Measurements from ENCODE around the gene RIT1. TPM values are rescaled to one million over a fixed set of nuclear protein-coding genes. Genes with fewer than 3 reads are reported as not detected.
A peak's percentile ranks its signal among the peaks of the same experiment; 100 is the strongest.

RIT1 gene
- total RNA-seq, 4 donors from 2014 or later, result 19.5 to 32.6 (median 27.4) TPM

DNA sequence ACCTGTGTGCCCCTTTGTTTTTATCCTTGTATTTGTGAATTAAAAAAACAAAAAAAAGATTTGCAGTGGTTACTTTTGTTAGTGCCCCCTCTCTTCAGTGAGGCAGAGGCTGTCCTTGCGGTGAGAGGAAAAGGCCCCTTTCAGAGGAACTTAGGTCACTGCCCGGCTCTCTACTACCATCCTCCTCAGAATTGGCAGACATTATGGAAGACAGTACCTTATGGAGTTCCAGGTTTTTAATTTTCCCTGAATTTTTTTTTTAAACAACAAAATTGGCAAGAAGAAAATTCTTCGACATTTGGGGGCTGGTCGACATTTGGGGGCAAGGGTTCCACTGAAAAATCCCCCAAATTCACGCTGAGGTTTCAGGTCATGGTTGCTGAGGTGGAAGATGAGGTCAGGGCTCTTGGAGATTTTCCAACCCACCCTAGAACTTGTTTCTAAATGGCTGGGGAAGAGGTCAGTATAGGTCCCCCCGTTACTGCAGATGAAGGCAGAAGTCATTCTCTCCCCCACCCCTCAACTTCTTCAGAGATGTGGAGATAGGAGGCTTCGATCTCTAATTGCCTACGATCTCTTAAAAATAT lies 35.6 kb upstream of the RIT1 start:
- Histone ChIP-seq H3K4me1 (peaks cover 20 to 31% of the 10 kb centered on the region in 2 donors), H3K4me3 (replicated peaks in 1 of 3) (no peak overlapping the region), H3K27me3 (no peaks in the 10 kb centered on the region), H3K27ac (peak overlapping the region in 2 of 3 donors; percentile 29 to 47), H3K36me3 (peaks cover 47 to 52% of the 10 kb centered on the region in 2 donors), H3K9me3 (no peaks in the 10 kb centered on the region)
- 87 to 91% methylated on average over 8 of the region's 8 CpGs for WGBS, 2 donors
- TF ChIP-seq POLR2A (IDR thresholded peaks at IDR 0.05), result no peak
- TF ChIP-seq, protein P1, sequence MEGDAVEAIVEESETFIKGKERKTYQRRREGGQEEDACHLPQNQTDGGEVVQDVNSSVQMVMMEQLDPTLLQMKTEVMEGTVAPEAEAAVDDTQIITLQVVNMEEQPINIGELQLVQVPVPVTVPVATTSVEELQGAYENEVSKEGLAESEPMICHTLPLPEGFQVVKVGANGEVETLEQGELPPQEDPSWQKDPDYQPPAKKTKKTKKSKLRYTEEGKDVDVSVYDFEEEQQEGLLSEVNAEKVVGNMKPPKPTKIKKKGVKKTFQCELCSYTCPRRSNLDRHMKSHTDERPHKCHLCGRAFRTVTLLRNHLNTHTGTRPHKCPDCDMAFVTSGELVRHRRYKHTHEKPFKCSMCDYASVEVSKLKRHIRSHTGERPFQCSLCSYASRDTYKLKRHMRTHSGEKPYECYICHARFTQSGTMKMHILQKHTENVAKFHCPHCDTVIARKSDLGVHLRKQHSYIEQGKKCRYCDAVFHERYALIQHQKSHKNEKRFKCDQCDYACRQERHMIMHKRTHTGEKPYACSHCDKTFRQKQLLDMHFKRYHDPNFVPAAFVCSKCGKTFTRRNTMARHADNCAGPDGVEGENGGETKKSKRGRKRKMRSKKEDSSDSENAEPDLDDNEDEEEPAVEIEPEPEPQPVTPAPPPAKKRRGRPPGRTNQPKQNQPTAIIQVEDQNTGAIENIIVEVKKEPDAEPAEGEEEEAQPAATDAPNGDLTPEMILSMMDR (IDR thresholded peaks at IDR 0.05), result no peak
- DNase-seq, result no peak
- intact Hi-C loops (cut with DNase I), result no loop called here

DNA sequence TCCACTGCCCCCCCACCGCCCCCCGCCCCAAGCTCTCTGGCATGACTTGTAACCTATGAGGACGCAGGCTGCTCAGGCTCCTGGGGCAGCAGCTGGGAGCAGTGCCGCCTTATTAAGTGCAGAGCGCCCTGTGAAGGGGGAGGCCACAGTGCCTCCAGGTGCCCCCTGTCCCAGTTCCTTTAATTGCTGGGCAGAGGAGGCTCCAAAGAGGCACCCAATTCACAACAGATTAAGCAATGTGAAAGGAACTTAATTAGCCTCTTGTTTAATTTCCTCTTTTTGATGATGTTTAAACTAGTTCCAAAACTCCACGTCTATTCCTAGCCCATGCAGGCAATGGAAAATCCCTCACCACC lies 33.3 kb upstream of the RIT1 start:
- WGBS, 2 donors, result 51 to 86% methylated on average over 6 of the region's 6 CpGs
- TF ChIP-seq POLR2A (IDR thresholded peaks at IDR 0.05), result no peak
- TF ChIP-seq, protein P1 (IDR thresholded peaks at IDR 0.05), result no peak
- Histone ChIP-seq H3K9me3 (no peaks in the 10 kb centered on the region), H3K27ac (peak overlapping the region in 1 of 3 donors; percentile 10), H3K27me3 (no peaks in the 10 kb centered on the region), H3K4me1 (peaks cover 43 to 54% of the 10 kb centered on the region in 2 donors), H3K4me3 (replicated peaks in 1 of 3) (no peak overlapping the region), H3K36me3 (peaks cover 24 to 29% of the 10 kb centered on the region in 2 donors)
- DNase-seq, result no peak
- intact Hi-C loops (cut with DNase I), result loop anchor here (5.0 kb wide), 1 partner anchor 33 kb away; the partner anchor contains the start of gene ARHGEF2

DNA sequence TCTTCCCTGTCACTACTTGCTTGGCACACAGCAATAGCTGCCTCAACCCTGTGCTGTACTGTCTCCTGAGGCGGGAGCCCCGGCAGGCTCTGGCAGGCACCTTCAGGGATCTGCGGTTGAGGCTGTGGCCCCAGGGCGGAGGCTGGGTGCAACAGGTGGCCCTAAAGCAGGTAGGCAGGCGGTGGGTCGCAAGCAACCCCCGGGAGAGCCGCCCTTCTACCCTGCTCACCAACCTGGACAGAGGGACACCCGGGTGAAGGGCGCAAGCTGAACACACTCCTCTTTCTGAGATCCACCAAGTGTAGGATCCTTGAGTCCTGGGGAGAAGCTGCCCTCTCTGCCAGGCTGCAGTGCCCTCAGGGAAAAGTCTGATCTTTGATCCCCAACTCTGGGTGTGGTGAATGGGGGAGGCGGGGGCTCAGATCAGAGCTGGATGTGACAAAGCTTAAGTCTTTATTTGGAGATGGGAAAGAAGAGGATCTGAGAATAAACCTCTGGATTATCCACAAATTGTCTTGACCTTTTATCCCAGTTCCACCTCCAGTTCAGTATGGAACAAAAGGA lies 31.5 kb upstream of the RIT1 start:
- H3K27me3 ChIP-seq, result no peaks in the 10 kb centered on the region
- H3K4me1 ChIP-seq, result peaks cover 55 to 69% of the 10 kb centered on the region in 2 donors
- no peaks in the 10 kb centered on the region for H3K9me3 ChIP-seq
- peaks cover 6 to 11% of the 10 kb centered on the region in 2 donors for H3K36me3 ChIP-seq
- H3K27ac ChIP-seq, result peak overlapping the region in 2 of 3 donors; percentile 86 to 87
- no peak for DNase-seq
- intact Hi-C loops (cut with DNase I), result loop anchor here (5.0 kb wide), 1 partner anchor 35 kb away; the partner anchor contains the start of gene ARHGEF2
- TF ChIP-seq, protein P1 (IDR thresholded peaks at IDR 0.05), result no peak
- TF ChIP-seq POLR2A (IDR thresholded peaks at IDR 0.05), result no peak
- H3K4me3 ChIP-seq (replicated peaks in 1 of 3), result no peak overlapping the region
- 81 to 88% methylated on average over 8 to 9 of the region's 11 CpGs for WGBS, 2 donors

DNA sequence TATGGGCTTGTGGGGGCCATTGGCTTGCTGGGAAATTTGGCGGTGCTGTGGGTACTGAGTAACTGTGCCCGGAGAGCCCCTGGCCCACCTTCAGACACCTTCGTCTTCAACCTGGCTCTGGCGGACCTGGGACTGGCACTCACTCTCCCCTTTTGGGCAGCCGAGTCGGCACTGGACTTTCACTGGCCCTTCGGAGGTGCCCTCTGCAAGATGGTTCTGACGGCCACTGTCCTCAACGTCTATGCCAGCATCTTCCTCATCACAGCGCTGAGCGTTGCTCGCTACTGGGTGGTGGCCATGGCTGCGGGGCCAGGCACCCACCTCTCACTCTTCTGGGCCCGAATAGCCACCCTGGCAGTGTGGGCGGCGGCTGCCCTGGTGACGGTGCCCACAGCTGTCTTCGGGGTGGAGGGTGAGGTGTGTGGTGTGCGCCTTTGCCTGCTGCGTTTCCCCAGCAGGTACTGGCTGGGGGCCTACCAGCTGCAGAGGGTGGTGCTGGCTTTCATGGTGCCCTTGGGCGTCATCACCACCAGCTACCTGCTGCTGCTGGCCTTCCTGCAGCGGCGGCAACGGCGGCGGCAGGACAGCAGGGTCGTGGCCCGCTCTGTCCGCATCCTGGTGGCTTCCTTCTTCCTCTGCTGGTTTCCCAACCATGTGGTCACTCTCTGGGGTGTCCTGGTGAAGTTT lies 30.8 kb upstream of the RIT1 start:
- Histone ChIP-seq H3K4me1 (peaks cover 55 to 69% of the 10 kb centered on the region in 2 donors), H3K36me3 (peaks cover 0 to 4% of the 10 kb centered on the region in 2 donors), H3K4me3 (replicated peaks in 1 of 3) (no peak overlapping the region), H3K9me3 (no peaks in the 10 kb centered on the region), H3K27me3 (no peaks in the 10 kb centered on the region), H3K27ac (peak overlapping the region; percentile 76 to 87 (median 86))
- DNase-seq, result no peak
- 83 to 90% methylated on average over 20 to 23 of the region's 29 CpGs for WGBS, 2 donors
- TF ChIP-seq POLR2A (IDR thresholded peaks at IDR 0.05), result no peak
- TF ChIP-seq, protein P1 (IDR thresholded peaks at IDR 0.05), result no peak
- intact Hi-C loops (cut with DNase I), result loop anchor here (5.0 kb wide), 1 partner anchor 35 kb away; the partner anchor contains the start of gene ARHGEF2
